HG02678 (cell line): ENCODE data around the gene OR10P1.
"Not testable (repeated sequence)": the region's sequence is repeated elsewhere in the genome, so short reads cannot be mapped to it uniquely, and the experiment has no call there.

Source experiments
- ATAC-seq: cut with Tn5 transposase; IDR thresholded peaks from one replicate; pipeline ENCODE4 v1.9.1; 2021; ENCODE audit warnings: mild to moderate bottlenecking, moderate library complexity; ENCODE audit not compliant: unreplicated experiment

The OR10P1 gene

GRCh38 chr12:55650620-55651298, 14.1 kb downstream of the OR10P1 start:
- ATAC-seq: not testable (repeated sequence)

GRCh38 chr12:55651299-55651683, 14.6 kb downstream of the OR10P1 start:
- ATAC-seq: no peak

- ATAC-seq: no peak
Observed at GRCh38 chr12:55652352-55652751, 15.7 kb downstream of the OR10P1 start.

- no peak for ATAC-seq
Observed at GRCh38 chr12:55653031-55653430, 16.3 kb downstream of the OR10P1 start.

GRCh38 chr12:55654511-55655214, 18.0 kb downstream of the OR10P1 start:
- no peak for ATAC-seq

- ATAC-seq: no peak
Observed at GRCh38 chr12:55657212-55657611, 20.5 kb downstream of the OR10P1 start.

- ATAC-seq: no peak
Observed at GRCh38 chr12:55658212-55658611, 21.5 kb downstream of the OR10P1 start.

- no peak for ATAC-seq
Observed at GRCh38 chr12:55658635-55659391, 22.1 kb downstream of the OR10P1 start.

- ATAC-seq: no peak
Observed at GRCh38 chr12:55659486-55660385, 23.0 kb downstream of the OR10P1 start.

- no peak for ATAC-seq
Observed at GRCh38 chr12:55663391-55663790, 26.7 kb downstream of the OR10P1 start.

- ATAC-seq: no peak
Observed at GRCh38 chr12:55664826-55665225, 28.1 kb downstream of the OR10P1 start.

- ATAC-seq: no peak
Observed at GRCh38 chr12:55666508-55666907, 29.8 kb downstream of the OR10P1 start.

GRCh38 chr12:55670276-55670675, 33.6 kb downstream of the OR10P1 start:
- no peak for ATAC-seq

GRCh38 chr12:55671746-55672145, 35.1 kb downstream of the OR10P1 start:
- ATAC-seq: no peak

GRCh38 chr12:55673638-55674037, 36.9 kb downstream of the OR10P1 start:
- peak; percentile 97 for ATAC-seq

- no peak for ATAC-seq
Observed at GRCh38 chr12:55675666-55676065, 39.0 kb downstream of the OR10P1 start.

GRCh38 chr12:55676707-55677106, 40.0 kb downstream of the OR10P1 start:
- ATAC-seq: no peak

- ATAC-seq: no peak
Observed at GRCh38 chr12:55679691-55680090, 43.0 kb downstream of the OR10P1 start.

GRCh38 chr12:55681142-55682077, 44.7 kb downstream of the OR10P1 start:
- ATAC-seq: no peak
